K562 (cell line): ENCODE measurements around the gene WDR93. TPM values are rescaled to one million over a fixed set of nuclear protein-coding genes. Genes with fewer than 3 reads are reported as not detected.

ENCODE experiments used
- BMI1 ChIP-seq: fragments of 150-350 bp; IDR thresholded peaks from 2 replicates; pipeline ENCODE4 v1.6.1; 2014; ENCODE audit warnings: low read length
- CREBBP ChIP-seq: IDR thresholded peaks from one replicate; pipeline ENCODE4 v1.6.1; 2012; ENCODE audit warnings: low read depth, mild to moderate bottlenecking, control low read depth, inconsistent platforms, low read length
- DACH1 ChIP-seq: fragments of 450-650 bp; IDR thresholded peaks from 2 replicates; pipeline ENCODE4 v1.6.1; 2018; ENCODE audit not compliant: partially characterized antibody
- E2F3 ChIP-seq: fragments of 250-450 bp; sonication (Bioruptor Pico); IDR thresholded peaks from 2 replicates; pipeline ENCODE4 v1.4.0; 2020; ENCODE audit warnings: mild to moderate bottlenecking
- EHMT2 ChIP-seq: fragments of 450-650 bp; IDR thresholded peaks from 2 replicates; pipeline ENCODE4 v1.6.1; 2018; ENCODE audit warnings: antibody characterized with exemption
- GABPB2 ChIP-seq: fragments of 250-450 bp; sonication (Bioruptor Pico); conservative IDR thresholded peaks from 2 replicates; pipeline ENCODE4 v1.5.1; 2021; ENCODE audit warnings: mild to moderate bottlenecking
- ILK ChIP-seq: fragments of 450-650 bp; IDR thresholded peaks from 2 replicates; pipeline ENCODE4 v1.6.1; 2016; ENCODE audit warnings: missing genetic modification characterization, low read depth, mild to moderate bottlenecking, missing compliant biosample characterization, moderate library complexity, borderline replicate concordance
- MTA1 ChIP-seq: fragments of 450-650 bp; IDR thresholded peaks from 2 replicates; pipeline ENCODE4 v1.6.1; 2017; ENCODE audit warnings: borderline replicate concordance
- NFE2 ChIP-seq: IDR thresholded peaks from 2 replicates; pipeline ENCODE4 v1.6.1; 2014; ENCODE audit warnings: antibody characterized with exemption, low read depth
- RNF2 ChIP-seq: sonication (generic); IDR thresholded peaks from 2 replicates; pipeline ENCODE4 v1.6.1; 2016
- SRSF1 ChIP-seq: fragments of 200-400 bp; formaldehyde crosslinking; IDR thresholded peaks from 2 replicates; pipeline ENCODE4 v1.6.1; 2017; ENCODE audit warnings: mild to moderate bottlenecking, low read depth, low read length, moderate library complexity
- ZFP36 ChIP-seq: fragments of 150-350 bp; IDR thresholded peaks from 2 replicates; pipeline ENCODE4 v1.6.1; 2018; ENCODE audit warnings: low read length, low read depth; ENCODE audit not compliant: partially characterized antibody
- ZNF174 ChIP-seq: fragments of 250-450 bp; sonication (Bioruptor Pico); IDR thresholded peaks from 2 replicates; pipeline ENCODE4 v1.4.0; 2020; ENCODE audit warnings: mild to moderate bottlenecking
- ZNF324 ChIP-seq: fragments of 250-450 bp; sonication (Bioruptor Pico); IDR thresholded peaks from 2 replicates; pipeline ENCODE4 v1.4.0; 2020; ENCODE audit warnings: mild to moderate bottlenecking
- ZNF583 ChIP-seq: fragments of 250-450 bp; sonication (Bioruptor Pico); IDR thresholded peaks from 2 replicates; pipeline ENCODE4 v1.4.0; 2020
- ZNF696 ChIP-seq: fragments of 250-450 bp; sonication (Bioruptor Pico); conservative IDR thresholded peaks from 2 replicates; pipeline ENCODE4 v1.4.0; 2020; ENCODE audit warnings: mild to moderate bottlenecking, moderate library complexity
- polyA plus RNA-seq, 8 experiments: library from polyadenylated mRNA; depleted of rRNA in 4 of 8; stranded (reverse) in 5 of 8; unstranded in 3 of 8; fragments of >200 nt; fragmentation: Nextera tagmentation in 2 of 8; fragmentation: Illumina TruSeq in 1 of 8; extraction: Ambion mirVana in 2 of 8; extraction: Trizol in 1 of 8; gene quantifications; 2 replicates each; pipeline versions ENCODE4 v1.2.1 to v1.2.3, GENCODE V29; 2011 to 2014; ENCODE audit warnings: inconsistent platforms in 1 of 8, missing spikeins in 1 of 8
- total RNA-seq, 7 experiments: library from RNA; depleted of rRNA in 6 of 7; stranded (reverse); fragments of >200 nt in 6 of 7; fragmentation: Illumina TruSeq in 2 of 7; extraction: Trizol in 2 of 7; gene quantifications; 2 replicates each; pipeline versions ENCODE4 v1.2.1 to v1.2.3, GENCODE V29; 2011 to 2021; ENCODE audit warnings: low replicate concordance in 1 of 7
- TF ChIP-seq, protein P1 (sequence below): sonication (generic); formaldehyde crosslinking; IDR thresholded peaks from 2 replicates; pipeline ENCODE4 v1.8.0; 2023; ENCODE audit warnings: missing genetic modification reagents, mild to moderate bottlenecking, borderline replicate concordance
- TF ChIP-seq, protein P2 (sequence below): fragments of 450-650 bp; formaldehyde crosslinking; IDR thresholded peaks from 2 replicates; pipeline ENCODE4 v1.4.0; 2022; ENCODE audit warnings: missing genetic modification characterization
- TF ChIP-seq, protein P3 (sequence below): fragments of 250-450 bp; sonication (Bioruptor Pico); IDR thresholded peaks from 2 replicates; pipeline ENCODE4 v1.5.0; 2021; ENCODE audit warnings: mild to moderate bottlenecking, borderline replicate concordance

Gene WDR93
- total and polyA plus RNA-seq, 9 of the 15 experiments (the other 6 are each of a cell fraction or from before 2014, with no cell fraction given): not detected

DNA sequence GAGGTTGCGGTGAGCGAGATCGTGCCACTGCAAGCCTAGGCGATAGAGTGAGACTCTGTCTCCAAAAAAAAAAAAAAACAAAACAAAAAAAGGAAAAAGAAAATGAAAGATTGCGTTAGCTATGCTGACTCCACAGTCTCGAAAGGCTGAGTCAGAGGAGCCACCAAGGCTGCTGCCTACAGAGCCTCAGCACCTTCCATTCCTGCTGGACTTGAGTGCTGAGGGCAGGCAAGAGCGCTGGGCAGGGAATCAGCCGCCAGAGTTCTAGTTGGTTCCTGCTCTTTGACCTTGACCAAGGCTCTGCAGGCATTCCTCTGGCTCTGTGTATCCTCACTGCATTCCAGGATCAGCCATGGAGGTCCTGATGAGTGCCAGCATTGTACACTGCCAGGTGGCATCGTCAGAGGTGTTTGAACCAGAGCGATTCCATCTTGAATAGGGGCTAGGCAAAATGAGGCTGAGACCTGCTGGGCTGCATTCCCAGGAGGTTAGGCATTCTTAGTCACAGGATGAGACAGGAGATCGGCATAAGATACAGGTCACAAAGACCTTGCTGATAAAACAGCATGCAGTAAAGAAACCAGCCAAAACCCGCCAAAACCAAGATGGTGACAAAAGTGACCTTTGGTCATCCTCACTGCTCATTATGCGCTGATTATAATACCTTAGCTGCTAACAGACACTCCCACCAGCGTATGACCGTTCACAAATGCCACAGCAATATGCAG, 91.4 kb downstream of the WDR93 start (continued):
- TF ChIP-seq, protein P1, sequence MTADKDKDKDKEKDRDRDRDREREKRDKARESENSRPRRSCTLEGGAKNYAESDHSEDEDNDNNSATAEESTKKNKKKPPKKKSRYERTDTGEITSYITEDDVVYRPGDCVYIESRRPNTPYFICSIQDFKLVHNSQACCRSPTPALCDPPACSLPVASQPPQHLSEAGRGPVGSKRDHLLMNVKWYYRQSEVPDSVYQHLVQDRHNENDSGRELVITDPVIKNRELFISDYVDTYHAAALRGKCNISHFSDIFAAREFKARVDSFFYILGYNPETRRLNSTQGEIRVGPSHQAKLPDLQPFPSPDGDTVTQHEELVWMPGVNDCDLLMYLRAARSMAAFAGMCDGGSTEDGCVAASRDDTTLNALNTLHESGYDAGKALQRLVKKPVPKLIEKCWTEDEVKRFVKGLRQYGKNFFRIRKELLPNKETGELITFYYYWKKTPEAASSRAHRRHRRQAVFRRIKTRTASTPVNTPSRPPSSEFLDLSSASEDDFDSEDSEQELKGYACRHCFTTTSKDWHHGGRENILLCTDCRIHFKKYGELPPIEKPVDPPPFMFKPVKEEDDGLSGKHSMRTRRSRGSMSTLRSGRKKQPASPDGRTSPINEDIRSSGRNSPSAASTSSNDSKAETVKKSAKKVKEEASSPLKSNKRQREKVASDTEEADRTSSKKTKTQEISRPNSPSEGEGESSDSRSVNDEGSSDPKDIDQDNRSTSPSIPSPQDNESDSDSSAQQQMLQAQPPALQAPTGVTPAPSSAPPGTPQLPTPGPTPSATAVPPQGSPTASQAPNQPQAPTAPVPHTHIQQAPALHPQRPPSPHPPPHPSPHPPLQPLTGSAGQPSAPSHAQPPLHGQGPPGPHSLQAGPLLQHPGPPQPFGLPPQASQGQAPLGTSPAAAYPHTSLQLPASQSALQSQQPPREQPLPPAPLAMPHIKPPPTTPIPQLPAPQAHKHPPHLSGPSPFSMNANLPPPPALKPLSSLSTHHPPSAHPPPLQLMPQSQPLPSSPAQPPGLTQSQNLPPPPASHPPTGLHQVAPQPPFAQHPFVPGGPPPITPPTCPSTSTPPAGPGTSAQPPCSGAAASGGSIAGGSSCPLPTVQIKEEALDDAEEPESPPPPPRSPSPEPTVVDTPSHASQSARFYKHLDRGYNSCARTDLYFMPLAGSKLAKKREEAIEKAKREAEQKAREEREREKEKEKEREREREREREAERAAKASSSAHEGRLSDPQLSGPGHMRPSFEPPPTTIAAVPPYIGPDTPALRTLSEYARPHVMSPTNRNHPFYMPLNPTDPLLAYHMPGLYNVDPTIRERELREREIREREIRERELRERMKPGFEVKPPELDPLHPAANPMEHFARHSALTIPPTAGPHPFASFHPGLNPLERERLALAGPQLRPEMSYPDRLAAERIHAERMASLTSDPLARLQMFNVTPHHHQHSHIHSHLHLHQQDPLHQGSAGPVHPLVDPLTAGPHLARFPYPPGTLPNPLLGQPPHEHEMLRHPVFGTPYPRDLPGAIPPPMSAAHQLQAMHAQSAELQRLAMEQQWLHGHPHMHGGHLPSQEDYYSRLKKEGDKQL (CRISPR knock-in tag): no peak
- TF ChIP-seq ILK (tag) (peak; percentile 91), CREBBP (no peak), ZNF324 (CRISPR knock-in tag) (peak; percentile 92), SRSF1 (no peak), EHMT2 (0 out of 2 replicates have a peak, but pooled peaks have one; percentile 10), GABPB2 (CRISPR knock-in tag) (0 out of 2 replicates have a peak, but pooled peaks have one; percentile 77), NFE2 (peak; percentile 15; the same call in 1 of the 2 replicates), BMI1 (no peak), RNF2 (0 out of 2 replicates have a peak, but pooled peaks have one; percentile 22), ZFP36 (no peak), ZNF174 (CRISPR knock-in tag) (peak; percentile 92), ZNF583 (CRISPR knock-in tag) (peak; percentile 99), DACH1 (no peak), MTA1 (0 out of 2 replicates have a peak, but pooled peaks have one; percentile 32), E2F3 (CRISPR knock-in tag) (peak; percentile 99), ZNF696 (peak; percentile 88)
- TF ChIP-seq, protein P2, sequence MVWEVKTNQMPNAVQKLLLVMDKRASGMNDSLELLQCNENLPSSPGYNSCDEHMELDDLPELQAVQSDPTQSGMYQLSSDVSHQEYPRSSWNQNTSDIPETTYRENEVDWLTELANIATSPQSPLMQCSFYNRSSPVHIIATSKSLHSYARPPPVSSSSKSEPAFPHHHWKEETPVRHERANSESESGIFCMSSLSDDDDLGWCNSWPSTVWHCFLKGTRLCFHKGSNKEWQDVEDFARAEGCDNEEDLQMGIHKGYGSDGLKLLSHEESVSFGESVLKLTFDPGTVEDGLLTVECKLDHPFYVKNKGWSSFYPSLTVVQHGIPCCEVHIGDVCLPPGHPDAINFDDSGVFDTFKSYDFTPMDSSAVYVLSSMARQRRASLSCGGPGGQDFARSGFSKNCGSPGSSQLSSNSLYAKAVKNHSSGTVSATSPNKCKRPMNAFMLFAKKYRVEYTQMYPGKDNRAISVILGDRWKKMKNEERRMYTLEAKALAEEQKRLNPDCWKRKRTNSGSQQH: peak; percentile 94
- TF ChIP-seq, protein P3, sequence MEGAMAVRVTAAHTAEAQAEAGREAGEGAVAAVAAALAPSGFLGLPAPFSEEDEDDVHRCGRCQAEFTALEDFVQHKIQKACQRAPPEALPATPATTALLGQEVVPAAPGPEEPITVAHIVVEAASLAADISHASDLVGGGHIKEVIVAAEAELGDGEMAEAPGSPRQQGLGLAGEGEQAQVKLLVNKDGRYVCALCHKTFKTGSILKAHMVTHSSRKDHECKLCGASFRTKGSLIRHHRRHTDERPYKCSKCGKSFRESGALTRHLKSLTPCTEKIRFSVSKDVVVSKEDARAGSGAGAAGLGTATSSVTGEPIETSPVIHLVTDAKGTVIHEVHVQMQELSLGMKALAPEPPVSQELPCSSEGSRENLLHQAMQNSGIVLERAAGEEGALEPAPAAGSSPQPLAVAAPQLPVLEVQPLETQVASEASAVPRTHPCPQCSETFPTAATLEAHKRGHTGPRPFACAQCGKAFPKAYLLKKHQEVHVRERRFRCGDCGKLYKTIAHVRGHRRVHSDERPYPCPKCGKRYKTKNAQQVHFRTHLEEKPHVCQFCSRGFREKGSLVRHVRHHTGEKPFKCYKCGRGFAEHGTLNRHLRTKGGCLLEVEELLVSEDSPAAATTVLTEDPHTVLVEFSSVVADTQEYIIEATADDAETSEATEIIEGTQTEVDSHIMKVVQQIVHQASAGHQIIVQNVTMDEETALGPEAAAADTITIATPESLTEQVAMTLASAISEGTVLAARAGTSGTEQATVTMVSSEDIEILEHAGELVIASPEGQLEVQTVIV (CRISPR knock-in tag): peak; percentile 85
